Thymus (tissue), 11 donors: ENCODE data around the gene CADPS2. TPM values are rescaled to one million over a fixed set of nuclear protein-coding genes. Genes with fewer than 3 reads are reported as not detected.

ENCODE experiments used
- DNase-seq, 9 donors: peaks; one replicate each; pipeline ENCODE4 v3.0.0-alpha.2; 2013; ENCODE audit warnings: low spot score in 9 of 9, low read depth in 6 of 9, missing footprints in 1 of 9
- H3K27ac ChIP-seq, 2 donors: one replicate each; pipeline ENCODE4 v1.5.1; 2013; ENCODE audit warnings: control low read depth in 1 of 2, low read depth in 1 of 2, low read length in 1 of 2, mild to moderate bottlenecking in 1 of 2, moderate library complexity in 1 of 2
- H3K27me3 ChIP-seq, 2 donors: one replicate each; pipeline ENCODE4 v1.5.1; 2013; ENCODE audit warnings: low read length in 1 of 2; ENCODE audit not compliant: control insufficient read depth in 2 of 2, insufficient read depth in 1 of 2
- H3K36me3 ChIP-seq, 2 donors: one replicate each; pipeline ENCODE4 v1.5.1; 2013; ENCODE audit warnings: low read length in 1 of 2, mild to moderate bottlenecking in 1 of 2, moderate library complexity in 1 of 2; ENCODE audit not compliant: control insufficient read depth in 2 of 2, insufficient read depth in 2 of 2
- H3K4me1 ChIP-seq, 2 donors: one replicate each; pipeline ENCODE4 v1.5.1; 2013; ENCODE audit warnings: low read length in 2 of 2; ENCODE audit not compliant: control insufficient read depth in 2 of 2, insufficient read depth in 2 of 2
- H3K4me3 ChIP-seq, 2 donors: one replicate each; pipeline ENCODE4 v1.5.1; 2013; ENCODE audit warnings: low read length in 2 of 2, control low read depth in 1 of 2, mild to moderate bottlenecking in 1 of 2
- H3K9me3 ChIP-seq, 2 donors: one replicate each; pipeline ENCODE4 v1.5.1; 2013; ENCODE audit warnings: low read length in 1 of 2, mild to moderate bottlenecking in 1 of 2; ENCODE audit not compliant: control insufficient read depth in 2 of 2, insufficient read depth in 1 of 2
- WGBS: extraction: QIAGEN DNeasy Blood & Tissue Kit; methylation state at CpG from one replicate; pipeline ENCODE4 v1.1.7; 2013; 5-methylcytosine and 5-hydroxymethylcytosine counted together
- polyA plus RNA-seq: library from polyadenylated mRNA; stranded (reverse); fragments of 200-250 nt; gene quantifications from one replicate; pipeline ENCODE4 v1.2.3, GENCODE V29; 2013
- total RNA-seq: library from RNA; stranded (reverse); fragments of 120-200 nt; gene quantifications from one replicate; pipeline ENCODE4 v1.2.4, GENCODE V29; 2013
- donor health status: healthy.

CADPS2 gene
- total and polyA plus RNA-seq, 2 donors: 7.4 to 9.5 TPM

DNA sequence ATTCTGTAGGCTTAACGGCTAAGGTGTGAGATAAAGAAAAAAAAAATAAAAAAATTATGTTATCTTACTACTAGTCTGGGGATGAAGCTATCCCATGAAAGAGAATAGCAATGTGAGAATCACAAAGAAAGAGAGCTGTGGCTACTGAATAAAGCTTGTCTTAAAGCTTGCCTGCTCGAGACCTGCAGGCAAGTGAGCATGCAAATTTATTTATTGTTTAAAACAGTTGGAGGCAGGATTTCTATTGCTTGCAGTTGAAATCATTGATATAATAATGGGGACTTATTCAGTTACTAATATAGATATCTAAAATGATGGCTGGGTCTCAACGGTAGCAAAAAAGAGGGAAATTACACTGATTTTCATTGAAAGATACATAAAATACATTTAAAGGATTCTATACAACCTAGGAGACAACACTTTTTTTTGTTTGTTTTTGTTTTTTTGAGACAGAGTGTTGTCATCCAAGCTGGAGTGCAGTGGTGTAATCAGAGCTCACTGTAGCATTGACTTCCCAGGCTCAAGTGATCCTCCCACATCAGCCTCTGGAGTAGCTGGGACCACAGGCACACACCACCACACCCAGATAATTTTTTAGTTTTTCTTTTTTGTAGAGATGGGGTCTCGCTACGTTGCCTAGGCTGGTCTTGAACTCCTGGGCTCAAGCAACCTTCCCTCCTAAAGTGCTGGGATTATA lies 437.2 kb downstream of the CADPS2 start:
- no peak for DNase-seq
- H3K4me3 ChIP-seq: no peak overlapping the region
- H3K27me3 ChIP-seq: no peaks in the 10 kb centered on the region
- WGBS: 79% methylated on average over 5 of the region's 5 CpGs
- H3K4me1 ChIP-seq: no peaks in the 10 kb centered on the region
- H3K27ac ChIP-seq: no peak overlapping the region
- H3K36me3 ChIP-seq: no peaks in the 10 kb centered on the region
- no peaks in the 10 kb centered on the region for H3K9me3 ChIP-seq

DNA sequence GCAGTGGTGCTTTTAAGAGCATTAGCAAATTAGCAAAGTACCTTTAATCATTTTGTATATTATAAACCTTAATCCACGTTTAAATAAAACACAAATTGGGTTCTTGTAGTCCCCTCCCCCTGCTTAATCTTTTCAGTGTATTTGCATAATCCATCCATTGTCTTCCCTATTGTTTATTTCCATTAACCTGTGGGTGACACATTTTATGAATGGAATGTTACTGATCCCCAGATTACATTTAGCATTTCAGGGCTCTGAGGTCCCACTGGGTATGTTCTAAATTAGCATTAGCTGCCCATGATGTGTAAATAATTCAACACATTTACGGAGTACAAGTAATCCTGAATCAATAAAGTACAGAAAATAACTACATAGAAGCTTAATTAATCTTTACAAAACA lies 443.3 kb downstream of the CADPS2 start:
- no peak for DNase-seq
- Histone ChIP-seq H3K27ac (no peak overlapping the region), H3K9me3 (no peaks in the 10 kb centered on the region), H3K4me1 (no peaks in the 10 kb centered on the region), H3K36me3 (no peaks in the 10 kb centered on the region), H3K27me3 (no peaks in the 10 kb centered on the region), H3K4me3 (no peak overlapping the region)
- WGBS: 19% methylated on average over 2 of the region's 2 CpGs

DNA sequence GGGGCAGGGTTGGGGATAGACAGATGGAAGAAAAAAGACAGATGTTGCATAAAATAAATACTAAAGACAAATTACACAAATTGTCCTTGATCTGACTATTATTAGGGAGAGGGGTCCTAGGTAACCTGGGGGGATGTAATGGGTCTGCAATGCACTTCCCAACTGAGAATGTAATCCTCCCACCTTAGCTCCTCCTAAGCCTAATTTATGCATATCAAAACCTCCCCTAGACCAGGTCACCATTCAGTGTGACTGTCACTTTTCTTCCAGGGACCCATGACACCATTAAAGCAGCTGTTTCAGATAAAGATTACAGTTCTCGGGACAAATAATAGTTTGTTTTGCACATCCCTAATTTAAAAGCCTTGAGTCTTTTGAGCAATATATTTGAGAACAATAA lies 447.8 kb downstream of the CADPS2 start:
- no peaks in the 10 kb centered on the region for H3K4me1 ChIP-seq
- DNase-seq: no peak
- H3K27me3 ChIP-seq: no peaks in the 10 kb centered on the region
- no peaks in the 10 kb centered on the region for H3K9me3 ChIP-seq
- H3K36me3 ChIP-seq: no peaks in the 10 kb centered on the region
- no peak overlapping the region for H3K27ac ChIP-seq
- 72% methylated on average over 1 of the region's 1 CpG for WGBS
- no peak overlapping the region for H3K4me3 ChIP-seq

DNA sequence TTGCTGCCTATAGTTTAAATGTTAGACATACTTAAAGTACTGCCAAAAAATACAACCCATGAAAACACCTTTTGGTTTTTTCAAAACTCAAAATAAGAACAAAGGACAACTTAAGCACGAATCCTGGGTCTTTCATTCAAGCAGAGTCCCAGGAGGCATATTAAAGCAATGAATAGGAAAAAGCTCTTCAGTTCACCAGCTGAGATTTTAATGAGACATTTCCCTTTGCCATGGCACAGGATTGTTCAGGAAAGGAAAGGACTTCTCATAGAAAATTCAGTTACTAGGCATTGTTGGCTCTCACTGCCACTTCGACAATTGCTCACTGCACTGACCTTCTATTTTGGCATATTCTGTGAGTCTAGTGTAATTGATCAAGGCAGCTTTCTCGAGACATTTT lies 448.3 kb downstream of the CADPS2 start:
- no peaks in the 10 kb centered on the region for H3K9me3 ChIP-seq
- H3K27me3 ChIP-seq: no peaks in the 10 kb centered on the region
- no peaks in the 10 kb centered on the region for H3K4me1 ChIP-seq
- no peaks in the 10 kb centered on the region for H3K36me3 ChIP-seq
- no peak overlapping the region for H3K4me3 ChIP-seq
- DNase-seq: no peak
- WGBS: 18% methylated on average over 3 of the region's 3 CpGs
- H3K27ac ChIP-seq: no peak overlapping the region

DNA sequence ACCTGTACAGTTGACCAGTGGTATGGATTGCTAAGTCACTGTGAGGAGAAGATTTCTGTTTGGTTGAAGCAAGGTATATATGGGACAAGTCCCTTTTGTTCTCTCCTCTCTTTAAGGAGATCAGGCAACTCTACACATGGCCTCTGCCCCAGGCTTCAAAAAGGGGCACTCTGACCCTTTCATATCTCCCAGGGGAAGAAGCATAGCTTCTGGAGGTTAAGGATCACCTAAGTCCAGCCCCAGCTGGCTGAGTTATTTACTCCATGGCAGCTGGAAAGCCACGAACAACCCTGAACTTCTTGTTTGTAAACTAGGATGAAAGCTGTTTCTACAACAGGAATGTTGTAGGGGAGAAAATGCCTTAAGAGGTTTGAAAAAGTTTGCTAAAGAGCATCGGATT lies 452.5 kb downstream of the CADPS2 start:
- no peak for DNase-seq
- Histone ChIP-seq H3K4me1 (no peaks in the 10 kb centered on the region), H3K36me3 (no peaks in the 10 kb centered on the region), H3K9me3 (no peaks in the 10 kb centered on the region), H3K27ac (no peak overlapping the region), H3K27me3 (no peaks in the 10 kb centered on the region), H3K4me3 (no peak overlapping the region)
- WGBS: 70% methylated on average over 2 of the region's 2 CpGs

DNA sequence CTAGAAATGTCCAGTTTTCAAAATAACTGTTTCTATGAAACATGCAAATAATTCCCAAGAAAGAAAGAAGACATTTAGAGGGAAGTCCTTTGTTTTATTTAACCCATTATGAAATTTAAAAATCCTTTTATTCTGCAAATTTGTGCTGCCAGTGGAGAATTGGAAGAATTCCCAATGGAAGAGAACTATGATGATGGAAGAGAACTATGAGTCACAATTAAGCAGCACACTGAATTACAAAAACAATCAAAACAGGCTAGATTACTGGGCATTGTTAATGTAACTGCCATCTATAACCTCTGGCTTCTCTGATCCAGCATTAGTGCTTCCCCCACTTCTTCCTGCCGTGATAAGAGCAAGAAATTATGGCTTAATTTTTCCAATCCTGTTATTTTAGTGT lies 455.6 kb downstream of the CADPS2 start:
- 59% methylated on average over 1 of the region's 1 CpG for WGBS
- no peak for DNase-seq

DNA sequence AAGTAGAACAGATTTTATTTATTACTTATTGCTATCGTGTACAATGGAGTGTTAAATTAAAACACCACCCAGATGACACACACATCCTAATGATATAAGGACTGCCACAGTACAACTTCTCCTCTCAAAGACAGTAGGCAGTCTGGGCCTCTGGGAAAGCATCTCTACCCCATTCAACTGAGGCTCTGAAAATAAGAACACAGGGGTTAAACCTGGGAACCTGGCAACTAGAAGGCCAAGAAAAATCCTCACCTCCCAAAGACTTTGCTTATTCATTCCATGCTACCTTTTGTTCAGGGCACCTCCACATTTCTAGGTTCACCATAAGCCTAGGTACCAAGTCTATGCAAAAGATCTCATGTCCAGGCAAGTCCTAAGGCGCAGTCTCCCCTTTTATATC lies 456.3 kb downstream of the CADPS2 start:
- Histone ChIP-seq H3K4me3 (no peak overlapping the region), H3K27ac (no peak overlapping the region), H3K9me3 (no peaks in the 10 kb centered on the region), H3K4me1 (no peaks in the 10 kb centered on the region), H3K27me3 (no peaks in the 10 kb centered on the region), H3K36me3 (no peaks in the 10 kb centered on the region)
- no peak for DNase-seq
- 85% methylated on average over 2 of the region's 2 CpGs for WGBS

More for the DNA sequence above, 455.6 kb downstream of the CADPS2 start:
- H3K4me1 ChIP-seq: no peaks in the 10 kb centered on the region
- no peaks in the 10 kb centered on the region for H3K9me3 ChIP-seq
- H3K36me3 ChIP-seq: no peaks in the 10 kb centered on the region
- H3K27ac ChIP-seq: no peak overlapping the region
- no peaks in the 10 kb centered on the region for H3K27me3 ChIP-seq
- H3K4me3 ChIP-seq: no peak overlapping the region

DNA sequence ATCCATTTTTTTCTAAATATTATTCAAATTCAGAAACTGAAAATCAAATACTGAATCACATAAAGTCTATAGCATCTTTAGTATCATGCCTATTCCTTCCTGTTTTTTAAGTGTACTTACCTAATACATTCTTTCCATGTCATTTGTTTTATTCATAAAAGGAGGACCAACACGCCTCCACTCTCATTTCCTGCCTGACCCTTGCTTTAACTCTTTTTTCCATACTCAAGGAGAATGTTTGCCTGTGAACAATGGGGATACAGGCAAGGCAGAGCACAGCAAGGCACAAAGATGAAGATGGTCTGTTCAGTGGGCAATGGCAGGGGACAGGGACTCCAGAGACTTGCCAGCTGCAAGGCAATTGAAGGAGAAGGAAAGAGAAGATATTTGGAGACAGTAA lies 460.5 kb downstream of the CADPS2 start:
- H3K36me3 ChIP-seq: no peaks in the 10 kb centered on the region
- no peak overlapping the region for H3K4me3 ChIP-seq
- no peaks in the 10 kb centered on the region for H3K27me3 ChIP-seq
- DNase-seq: no peak
- H3K4me1 ChIP-seq: no peaks in the 10 kb centered on the region
- no peak overlapping the region for H3K27ac ChIP-seq
- no peaks in the 10 kb centered on the region for H3K9me3 ChIP-seq
- 67% methylated on average over 1 of the region's 1 CpG for WGBS

DNA sequence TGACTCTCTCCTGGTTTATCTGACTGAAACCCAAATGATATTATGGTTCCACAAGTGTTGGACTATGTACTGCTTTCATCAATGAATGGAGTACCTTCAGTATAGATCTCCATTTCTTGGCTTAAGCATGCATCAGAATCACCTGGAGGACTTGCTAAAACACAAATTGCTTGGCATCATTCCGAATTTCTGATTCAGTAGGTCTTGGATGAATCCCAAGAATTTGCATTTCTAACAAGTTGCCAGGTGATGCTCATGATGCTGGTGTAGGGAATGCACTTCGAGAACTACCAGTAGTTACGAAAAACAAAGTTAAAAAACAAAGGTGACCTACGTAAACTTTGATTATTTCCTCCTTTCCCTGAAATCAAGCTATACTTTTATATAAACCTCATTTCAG lies 462.7 kb downstream of the CADPS2 start:
- 92% methylated on average over 4 of the region's 4 CpGs for WGBS
- no peak overlapping the region for H3K4me3 ChIP-seq
- no peaks in the 10 kb centered on the region for H3K36me3 ChIP-seq
- no peaks in the 10 kb centered on the region for H3K27me3 ChIP-seq
- DNase-seq: no peak
- H3K9me3 ChIP-seq: no peaks in the 10 kb centered on the region
- no peak overlapping the region for H3K27ac ChIP-seq
- H3K4me1 ChIP-seq: no peaks in the 10 kb centered on the region
